HepG2 (cell line): ENCODE data around the gene TAP1. TPM values are rescaled to one million over a fixed set of nuclear protein-coding genes. Genes with fewer than 3 reads are reported as not detected.

ENCODE experiments used
- ATAC-seq: fragments of 200-7000 bp; cut with Tn5 transposase; 3 replicates; pipeline ENCODE4 v1.9.1; 2020; ENCODE audit warnings: mild to moderate bottlenecking, moderate library complexity
- BruUV-seq: library from RNA; stranded (reverse); fragments of 400-500 nt; replicated peaks from 2 replicates; lab custom pipeline; 2021; lab: Mats Ljungman, UMichigan
- CTCF ChIA-PET: fragments of 300-600 bp; formaldehyde crosslinking; extraction: SDS; loops from one replicate; lab custom pipeline; 2021; ENCODE audit warnings: low total read pairs, inconsistent platforms, low intra/inter-chr PET ratio; lab: Yijun Ruan, JAX
- POLR2A ChIA-PET: fragments of 350-600 bp; sonication (Branson Sonifier 250); formaldehyde crosslinking; loops from one replicate; lab custom pipeline; 2020; ENCODE audit warnings: antibody characterized with exemption, inconsistent platforms; lab: Yijun Ruan, JAX
- DNase-seq: peaks from one replicate; pipeline ENCODE4 v3.0.0-alpha.2; 2015; ENCODE audit warnings: low spot score
- FAIRE-seq: peaks from 3 replicates; lab custom pipeline; 2011; peaks lifted over from hg19 to GRCh38; lab: Jason Lieb, UNC
- H2AFZ ChIP-seq: one replicate; pipeline ENCODE4 v1.6.1; 2011; ENCODE audit warnings: low read length, inconsistent platforms
- H3K27ac ChIP-seq: fragments of 300-600 bp; 3 replicates; pipeline ENCODE4 v1.8.0; 2011; ENCODE audit warnings: mixed run types, mild to moderate bottlenecking, mixed read lengths, low read length, inconsistent platforms; ENCODE audit not compliant: insufficient read depth; ENCODE audit errors: extremely low read length
- H3K27me3 ChIP-seq, 2 experiments: fragments of 200-600 bp in 1 of 2; 2 replicates in 1 of 2; 3 replicates in 1 of 2; pipeline versions ENCODE4 v1.6.0 to v1.8.0; 2011; ENCODE audit warnings: low read length in 2 of 2, mild to moderate bottlenecking in 2 of 2, moderate library complexity in 2 of 2, inconsistent platforms in 1 of 2; ENCODE audit not compliant: insufficient read depth in 2 of 2, control insufficient read depth in 1 of 2
- H3K36me3 ChIP-seq, 2 experiments: fragments of 200-600 bp in 1 of 2; replicated peaks in 1 of 2; 2 replicates in 1 of 2; 3 replicates in 1 of 2; pipeline versions ENCODE4 v1.5.1 to v1.8.0; 2011; ENCODE audit warnings: low read length in 2 of 2, inconsistent platforms in 1 of 2; ENCODE audit not compliant: insufficient read depth in 2 of 2, control insufficient read depth in 1 of 2
- H3K4me1 ChIP-seq: 2 replicates; pipeline ENCODE4 v1.5.1; 2012; ENCODE audit warnings: low read length, inconsistent platforms; ENCODE audit not compliant: insufficient read depth
- H3K4me2 ChIP-seq: 2 replicates; pipeline ENCODE4 v1.6.0; 2011; ENCODE audit warnings: low read depth, low read length, inconsistent platforms
- H3K4me3 ChIP-seq, 3 experiments: fragments of 200-600 bp in 1 of 3; sonication (generic), shearing (Covaris generic) in 1 of 3; replicated peaks in 1 of 3; 2 replicates each; pipeline ENCODE4 v1.5.1; 2011 to 2016; ENCODE audit warnings: low read length in 3 of 3, inconsistent platforms in 2 of 3, low read depth in 2 of 3, mild to moderate bottlenecking in 2 of 3, control low read depth in 1 of 3, mixed read lengths in 1 of 3; ENCODE audit not compliant: insufficient read depth in 1 of 3
- H3K79me2 ChIP-seq: one replicate; pipeline ENCODE4 v1.6.1; 2011; ENCODE audit warnings: low read length, inconsistent platforms; ENCODE audit not compliant: insufficient read depth
- H3K9ac ChIP-seq: 2 replicates; pipeline ENCODE4 v1.6.0; 2011; ENCODE audit warnings: mild to moderate bottlenecking, low read depth, low read length, inconsistent platforms; ENCODE audit not compliant: insufficient read depth
- H3K9me3 ChIP-seq: 2 replicates; pipeline ENCODE4 v1.5.1; 2012; ENCODE audit warnings: mild to moderate bottlenecking, low read length
- H4K20me1 ChIP-seq: 2 replicates; pipeline ENCODE4 v1.6.0; 2011; ENCODE audit warnings: inconsistent platforms, mild to moderate bottlenecking, low read length, moderate library complexity; ENCODE audit not compliant: insufficient read depth
- ARHGAP35 ChIP-seq: sonication (generic); formaldehyde crosslinking; IDR thresholded peaks from 2 replicates; pipeline ENCODE4 v1.9.0; 2022; ENCODE audit warnings: mild to moderate bottlenecking, inconsistent platforms, moderate library complexity, missing genetic modification reagents, borderline replicate concordance
- BRD4 ChIP-seq: sonication (generic); formaldehyde crosslinking; IDR thresholded peaks from 2 replicates; pipeline ENCODE4 v1.4.0; 2020; ENCODE audit warnings: missing genetic modification reagents
- DNMT1 ChIP-seq: sonication (generic); formaldehyde crosslinking; IDR thresholded peaks from 2 replicates; pipeline ENCODE4 v1.5.1; 2020; ENCODE audit warnings: mild to moderate bottlenecking, missing genetic modification reagents
- FOSL2 ChIP-seq: sonication (generic); formaldehyde crosslinking; IDR thresholded peaks from 2 replicates; pipeline ENCODE4 v1.4.0; 2020; ENCODE audit warnings: missing genetic modification reagents
- IRF2 ChIP-seq: IDR thresholded peaks from 2 replicates; pipeline ENCODE4 v1.6.1; 2018; ENCODE audit warnings: missing genetic modification reagents, missing compliant biosample characterization
- JUN ChIP-seq: sonication (generic); formaldehyde crosslinking; IDR thresholded peaks from 2 replicates; pipeline ENCODE4 v1.4.0; 2020; ENCODE audit warnings: mild to moderate bottlenecking, missing genetic modification reagents
- KMT2A ChIP-seq: sonication (generic); formaldehyde crosslinking; IDR thresholded peaks from 2 replicates; pipeline ENCODE4 v1.4.0; 2020; ENCODE audit warnings: missing genetic modification reagents
- NAIF1 ChIP-seq: sonication (generic); formaldehyde crosslinking; IDR thresholded peaks from 2 replicates; pipeline ENCODE4 v1.5.0; 2020; ENCODE audit warnings: mild to moderate bottlenecking, missing genetic modification reagents, borderline replicate concordance
- NCOA5 ChIP-seq: sonication (generic); formaldehyde crosslinking; IDR thresholded peaks from 2 replicates; pipeline ENCODE4 v1.4.0; 2020; ENCODE audit warnings: missing genetic modification reagents
- PRDM10 ChIP-seq: sonication (generic); formaldehyde crosslinking; IDR thresholded peaks from 2 replicates; pipeline ENCODE4 v1.4.0; 2020; ENCODE audit warnings: low read depth, missing genetic modification reagents
- RNF219 ChIP-seq: sonication (generic); formaldehyde crosslinking; IDR thresholded peaks from 2 replicates; pipeline ENCODE4 v1.5.0; 2020; ENCODE audit warnings: mild to moderate bottlenecking, missing genetic modification reagents
- SAP130 ChIP-seq: IDR thresholded peaks from 2 replicates; pipeline ENCODE4 v1.6.1; 2016; ENCODE audit warnings: low read depth
- ZMYM3 ChIP-seq: sonication (generic); formaldehyde crosslinking; IDR thresholded peaks from 2 replicates; pipeline ENCODE4 v1.5.1; 2020; ENCODE audit warnings: mild to moderate bottlenecking, missing genetic modification reagents
- ZNF253 ChIP-seq: sonication (generic); formaldehyde crosslinking; IDR thresholded peaks from 2 replicates; pipeline ENCODE4 v1.8.0; 2022; ENCODE audit warnings: mild to moderate bottlenecking, missing genetic modification reagents, borderline replicate concordance
- WGBS: methylation state at CpG from one replicate; pipeline ENCODE4 v1.1.6; 2017; ENCODE audit warnings: low lambda C conversion rate; 5-methylcytosine and 5-hydroxymethylcytosine counted together
- in situ Hi-C: cut with HindIII; loops from 2 replicates; pipeline ENCODE4 v1.10.0; 2017; ENCODE audit warnings: low pct_unique_long_range_greater_than_20kb; ENCODE audit not compliant: extremely low pct_ligation_motif_present
- intact Hi-C: fragments of 100-400 bp; cut with micrococcal nuclease; formaldehyde crosslinking; loops from one replicate; pipeline ENCODE4 v1.10.0; 2022; ENCODE audit not compliant: unreplicated experiment
- polyA plus RNA-seq, 8 experiments: library from polyadenylated mRNA; depleted of rRNA in 3 of 8; stranded (reverse) in 7 of 8; unstranded in 1 of 8; fragments of >200 nt; fragmentation: Illumina TruSeq in 4 of 8; extraction: Trizol in 4 of 8; gene quantifications; 2 replicates each; pipeline versions ENCODE4 v1.2.1 to v1.2.3, GENCODE V29; 2011 to 2016; ENCODE audit warnings: low read depth in 4 of 8, missing spikeins in 1 of 8, mixed read lengths in 1 of 8; ENCODE audit not compliant: insufficient read depth in 1 of 8
- total RNA-seq, 5 experiments: library from RNA; depleted of rRNA; stranded (reverse); fragments of >200 nt; fragmentation: Illumina TruSeq; extraction: Trizol; gene quantifications; 2 replicates each; pipeline ENCODE4 v1.2.3, GENCODE V29; 2016; ENCODE audit warnings: low read depth in 1 of 5

TAP1 gene
- total and polyA plus RNA-seq, 2 of the 13 experiments (the other 11 are each of a cell fraction or from before 2014, with no cell fraction given): 31.2 to 52.2 TPM

GRCh38 chr6:32854376-32855178 lies 1.1 kb upstream of the TAP1 start (continued):
- TF ChIP-seq RNF219 (CRISPR knock-in tag) (0 out of 2 replicates have a peak, but pooled peaks have one; percentile 2), IRF2 (CRISPR knock-in tag) (no peak), SAP130 (CRISPR knock-in tag) (peak; percentile 2; the same call in 1 of the 2 replicates), ZNF253 (CRISPR knock-in tag) (0 out of 2 replicates have a peak, but pooled peaks have one; percentile 5)
- TF ChIP-seq, all 625 proteins: peak for 17

GRCh38 chr6:32852844-32853540 lies 512 bp downstream of the TAP1 start:
- WGBS: under 1% methylated on average over 22 of the region's 41 CpGs
- intact Hi-C loops (loop anchor here (1.0 kb wide), 2 partner anchors 9 to 15 kb away; partner anchors contain the start of genes PSMB8 and TAP2), in situ Hi-C loops (no loop called here)
- Histone ChIP-seq H3K9ac (peak overlapping the region; percentile 72), H3K9me3 (no peaks in the 10 kb centered on the region), H4K20me1 (no peaks in the 10 kb centered on the region), H2AFZ (no peak overlapping the region), H3K79me2 (no peaks in the 10 kb centered on the region), H3K36me3 (peaks cover 0 to 6% of the 10 kb centered on the region in 2 experiments; a peak in 1 of 5 replicates), H3K4me1 (peaks cover 26% of the 10 kb centered on the region), H3K4me3 (peak overlapping the region; percentile 93 to 96 (median 95)), H3K27ac (peak overlapping the region; percentile 62), H3K4me2 (peak overlapping the region; percentile 98), H3K27me3 (no peaks in the 10 kb centered on the region; a peak in 1 of 5 replicates)
- CTCF ChIA-PET: interaction anchor here (0.7 to 2.4 kb wide), 4 partner anchors 11 to 27 kb away, joined by 4 to 39 read pairs (median 4); partner anchors contain the start of gene TAP2
- POLR2A ChIA-PET: interaction anchor here (0.6 to 3.8 kb wide), 6 partner anchors 8 to 118 kb away, joined by 4 to 69 read pairs (median 26); partner anchors contain the start of genes BRD2, PSMB8 and TAP2
- FAIRE-seq (no peak), DNase-seq (no peak), ATAC-seq (peak; percentile 56)
- BruUV-seq: no TSS peak
- TF ChIP-seq ARHGAP35 (CRISPR knock-in tag) (peak; percentile 64; the same call in 1 of the 2 replicates), NCOA5 (CRISPR knock-in tag) (no peak), BRD4 (CRISPR knock-in tag) (peak; percentile 34; the same call in 1 of the 2 replicates), ZMYM3 (CRISPR knock-in tag) (no peak), DNMT1 (CRISPR knock-in tag) (no peak; the same call in 1 of the 2 replicates), KMT2A (CRISPR knock-in tag) (peak; percentile 5; the same call in 1 of the 2 replicates), NAIF1 (CRISPR knock-in tag) (0 out of 2 replicates have a peak, but pooled peaks have one; percentile 6), JUN (CRISPR knock-in tag) (no peak), FOSL2 (CRISPR knock-in tag) (no peak), PRDM10 (CRISPR knock-in tag) (no peak), ZNF253 (CRISPR knock-in tag) (peak; percentile 67; the same call in 1 of the 2 replicates)
